KBM-7 (cell line): ENCODE data around the gene GEMIN7.
A peak's percentile ranks its signal among the peaks of the same experiment; 100 is the strongest.

Source experiments
- DNase-seq: peaks from one replicate; pipeline ENCODE4 v3.0.0-alpha.2; 2015
- in situ Hi-C: fragments of 300-500 bp; cut with MboI; formaldehyde crosslinking; loops from 2 replicates; pipeline ENCODE4 v1.14.3; 2020; ENCODE audit warnings: low sequenced_read_pairs, low pct_unique_long_range_greater_than_20kb, mixed read lengths

Gene GEMIN7

GRCh38 chr19:45058622-45059159 lies 20.4 kb upstream of the GEMIN7 start:
- in situ Hi-C loops = no loop called here
- DNase-seq = no peak

GRCh38 chr19:45059258-45059965 lies 19.6 kb upstream of the GEMIN7 start:
- peak; percentile 84 for DNase-seq
- in situ Hi-C loops = no loop called here

DNA sequence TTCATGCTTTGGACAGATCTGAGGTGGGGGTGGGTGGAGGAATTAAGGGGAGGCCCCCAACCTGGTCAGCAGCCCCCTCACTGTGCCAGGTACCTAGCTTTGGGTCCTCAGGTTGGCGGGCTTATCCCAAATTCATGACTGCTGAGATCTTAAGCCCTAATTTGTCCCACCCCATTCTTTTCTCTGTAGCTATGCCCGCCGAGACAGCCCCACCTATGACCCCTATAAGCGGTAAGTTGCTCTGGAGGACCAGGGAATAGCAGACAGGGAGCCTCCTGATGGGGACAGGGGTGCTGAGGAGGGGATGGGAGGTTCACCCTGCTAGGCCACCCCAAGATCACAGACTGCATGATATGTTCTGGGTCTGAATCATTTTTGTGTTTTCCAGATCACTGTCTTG lies 17.1 kb upstream of the GEMIN7 start:
- DNase-seq = no peak
- in situ Hi-C loops = no loop called here

GRCh38 chr19:45063851-45064801 lies 14.9 kb upstream of the GEMIN7 start:
- in situ Hi-C loops = no loop called here
- no peak for DNase-seq

GRCh38 chr19:45066921-45067661 lies 12.0 kb upstream of the GEMIN7 start:
- no peak for DNase-seq
- in situ Hi-C loops = no loop called here

DNA sequence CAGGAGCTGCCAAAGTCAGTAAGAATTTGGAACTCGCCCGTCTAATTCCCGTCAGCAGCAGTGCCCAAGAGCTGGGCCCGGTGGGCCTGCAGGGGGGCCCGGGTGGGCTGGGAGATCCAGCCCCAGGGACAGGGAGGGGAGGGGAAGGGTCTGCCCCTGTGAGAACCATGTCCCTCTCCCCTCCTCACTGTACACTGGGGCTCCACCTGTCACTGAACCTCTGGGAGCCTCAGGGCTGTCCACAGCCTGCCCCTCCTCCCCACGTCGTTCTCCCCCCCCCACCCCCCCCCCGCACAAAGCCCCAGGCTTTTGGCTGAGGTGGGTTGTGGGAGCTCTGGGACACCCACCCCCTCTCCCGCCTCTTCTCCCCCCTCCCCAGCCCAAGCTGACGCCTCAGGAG lies 11.0 kb upstream of the GEMIN7 start:
- in situ Hi-C loops = no loop called here
- DNase-seq = no peak

DNA sequence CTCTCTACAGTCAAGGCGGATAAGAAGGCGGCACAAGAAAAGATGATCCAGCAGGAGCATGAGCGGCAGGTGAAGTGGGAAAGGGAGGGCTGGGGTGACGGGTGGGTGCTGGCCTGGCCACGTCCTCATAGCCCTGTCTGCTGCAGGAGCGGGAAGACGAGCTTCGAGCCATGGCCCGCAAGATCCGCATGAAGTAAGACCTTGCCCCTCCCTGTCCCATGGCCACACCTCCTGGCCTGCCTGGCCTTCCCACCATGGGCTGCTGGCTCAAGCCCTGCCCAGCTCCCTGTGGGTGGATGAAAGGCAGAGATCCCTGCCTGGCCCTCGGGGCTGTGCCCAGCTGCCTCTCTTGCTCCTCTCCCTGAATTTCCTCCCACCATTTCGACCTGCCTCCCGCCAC lies 10.0 kb upstream of the GEMIN7 start:
- in situ Hi-C loops = no loop called here
- no peak for DNase-seq

DNA sequence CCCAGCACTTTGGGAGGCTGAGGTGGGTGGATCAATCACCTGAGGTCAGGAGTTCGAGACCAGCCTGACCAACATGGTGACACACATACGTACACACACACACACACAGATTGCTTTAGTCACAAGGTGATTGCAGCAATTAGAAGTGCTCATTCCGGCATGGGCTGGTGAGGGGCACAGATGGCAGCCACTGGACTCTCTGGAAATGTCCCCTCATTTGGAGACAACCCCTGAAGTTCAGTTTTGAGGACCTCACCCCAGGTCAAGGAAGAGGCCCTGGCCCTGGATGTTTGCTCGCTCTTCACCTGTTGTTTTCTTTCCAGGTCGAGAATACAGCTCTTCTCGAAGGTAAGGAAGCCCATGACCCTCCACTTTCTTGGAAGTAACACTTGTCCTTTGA lies 8.8 kb upstream of the GEMIN7 start:
- in situ Hi-C loops = no loop called here
- no peak for DNase-seq

GRCh38 chr19:45070861-45071544 lies 8.1 kb upstream of the GEMIN7 start:
- in situ Hi-C loops = no loop called here
- no peak for DNase-seq

GRCh38 chr19:45071545-45071938 lies 7.5 kb upstream of the GEMIN7 start:
- in situ Hi-C loops = no loop called here
- DNase-seq = no peak

- no peak for DNase-seq
- in situ Hi-C loops = no loop called here
These were observed 6.9 kb upstream of the GEMIN7 start for GRCh38 chr19:45071969-45072790.

- DNase-seq = peak; percentile 12
These were observed 4.2 kb upstream of the GEMIN7 start for GRCh38 chr19:45074744-45075300.

DNA sequence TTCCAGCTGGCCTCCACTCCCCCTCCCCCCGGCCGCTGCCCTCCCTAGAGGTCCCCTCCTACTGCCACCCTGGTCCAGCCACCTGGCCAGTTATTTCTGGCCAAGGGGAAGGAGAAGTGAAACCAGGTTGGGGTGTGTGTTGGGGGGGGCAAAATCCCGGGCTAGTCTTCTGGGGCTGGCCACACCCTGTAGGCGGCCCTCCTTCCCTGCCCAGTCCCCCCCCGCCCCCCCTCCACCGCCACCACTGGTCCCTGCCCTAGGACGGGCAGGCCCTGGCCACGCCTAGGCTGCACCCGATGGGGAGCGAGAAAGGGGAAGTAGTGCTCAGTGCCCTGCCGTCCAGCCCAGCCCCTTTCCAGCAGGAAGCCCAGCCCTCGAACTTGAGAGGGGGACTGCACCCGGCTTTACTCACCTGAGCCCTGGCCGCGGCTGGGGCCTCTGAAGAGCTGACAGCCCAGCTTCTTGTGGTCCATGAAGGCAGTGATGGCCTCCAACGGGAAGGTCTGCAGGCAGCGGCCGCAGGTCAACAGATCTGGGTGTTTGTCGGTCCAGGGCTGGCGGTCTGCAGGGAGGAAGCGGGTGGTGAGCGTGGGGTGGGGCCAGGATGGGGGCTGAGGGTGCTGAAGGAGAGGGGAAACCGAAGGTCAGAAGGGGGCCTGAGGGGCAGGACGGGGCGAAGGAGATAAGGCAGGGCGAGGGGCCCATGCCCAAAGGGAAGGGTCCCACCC lies 3.6 kb upstream of the GEMIN7 start:
- DNase-seq = peak; percentile 90
- in situ Hi-C loops = no loop called here

More at GRCh38 chr19:45074744-45075300, 4.2 kb upstream of the GEMIN7 start:
- in situ Hi-C loops = no loop called here

DNA sequence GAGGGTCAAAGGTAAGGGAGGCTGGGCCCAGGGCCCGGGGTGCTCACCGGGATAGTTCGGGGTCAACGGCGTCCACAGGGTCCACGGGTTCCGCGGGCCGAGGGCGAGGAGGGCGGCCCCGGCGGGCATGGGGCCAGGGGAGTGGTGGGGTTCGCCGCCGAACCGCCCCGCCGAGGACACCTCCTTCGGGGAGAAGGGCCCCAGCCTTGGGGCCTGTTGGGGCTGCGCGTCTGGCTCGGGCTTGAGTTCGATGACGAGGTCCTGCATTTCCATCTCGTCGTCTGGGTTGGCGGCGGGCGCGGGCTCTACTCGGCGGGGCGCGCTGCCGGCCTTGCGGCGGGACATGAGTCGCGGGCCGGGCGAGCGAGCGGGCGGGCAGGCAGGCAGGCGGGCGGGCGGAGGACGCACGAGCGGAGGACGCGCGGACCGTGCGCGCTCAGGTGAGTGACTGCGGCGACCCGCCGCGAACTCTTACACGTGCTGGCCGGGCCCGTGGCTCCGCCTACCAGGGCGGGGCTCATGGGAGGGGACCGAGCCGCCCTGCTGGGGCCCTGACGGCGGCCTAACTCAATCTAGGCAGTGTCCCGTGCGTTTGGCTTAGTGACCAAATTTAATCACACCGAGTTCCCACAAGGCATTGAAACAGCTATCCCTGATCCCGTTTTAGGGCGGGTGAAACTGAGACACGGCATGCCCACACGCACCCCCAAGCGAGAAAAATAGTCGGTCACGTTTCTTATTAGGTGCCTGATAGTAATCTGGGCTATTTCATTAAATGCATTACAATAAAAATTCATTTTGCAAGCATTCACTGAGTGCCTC lies 2.8 kb upstream of the GEMIN7 start, which contains the start of gene ZNF296:
TSS of gene ZNF296 (minus strand) at position 450 of the 822 bp plus-strand sequence. CDS start at position 345, 105 bp downstream.
- in situ Hi-C loops = no loop called here
- DNase-seq = peak; percentile 76

DNA sequence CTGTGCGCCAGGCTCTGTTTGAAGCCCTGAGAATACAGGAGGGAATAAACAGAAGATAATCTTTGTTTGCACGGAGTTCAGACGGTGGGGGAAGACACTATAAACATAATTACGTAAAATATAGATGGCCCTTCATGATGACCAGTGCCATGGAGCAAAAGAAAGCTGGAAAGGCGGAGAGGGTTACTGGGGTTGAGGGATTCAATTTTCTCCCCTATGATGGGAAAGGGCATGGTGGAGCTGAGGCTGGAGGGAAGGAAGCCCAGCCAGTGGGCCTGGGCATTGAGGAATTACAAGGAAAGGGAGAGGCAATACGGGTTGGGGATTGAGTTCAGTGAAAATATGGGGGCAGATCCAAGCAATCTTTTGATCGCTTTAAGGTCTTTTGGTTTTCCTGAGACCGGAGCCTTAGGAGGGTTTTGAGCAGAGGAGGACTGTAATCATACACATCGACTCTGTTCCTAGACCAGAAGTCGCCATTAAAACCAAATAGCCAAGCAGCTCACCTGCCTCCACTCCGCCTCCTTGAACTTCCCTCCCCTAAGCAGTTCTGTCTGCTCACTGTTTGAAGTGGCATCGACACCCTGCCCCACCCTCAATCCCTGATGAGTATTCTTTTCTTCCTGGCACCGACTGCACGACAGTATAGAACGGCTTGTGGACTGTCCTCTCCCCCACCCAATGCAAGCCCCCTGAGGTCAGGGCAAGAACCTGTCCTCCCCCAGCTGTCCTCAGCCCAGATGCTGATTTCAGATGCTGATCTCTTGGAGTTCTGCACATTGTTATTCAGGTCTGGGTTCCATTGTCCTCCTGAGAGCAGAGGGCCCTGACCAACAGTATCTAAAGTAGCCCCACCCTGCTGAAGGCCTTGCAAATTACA lies 2.0 kb upstream of the GEMIN7 start:
- in situ Hi-C loops = no loop called here
- no peak for DNase-seq
